Measurements from ENCODE around the gene CAPRIN2.

Gene CAPRIN2

DNA sequence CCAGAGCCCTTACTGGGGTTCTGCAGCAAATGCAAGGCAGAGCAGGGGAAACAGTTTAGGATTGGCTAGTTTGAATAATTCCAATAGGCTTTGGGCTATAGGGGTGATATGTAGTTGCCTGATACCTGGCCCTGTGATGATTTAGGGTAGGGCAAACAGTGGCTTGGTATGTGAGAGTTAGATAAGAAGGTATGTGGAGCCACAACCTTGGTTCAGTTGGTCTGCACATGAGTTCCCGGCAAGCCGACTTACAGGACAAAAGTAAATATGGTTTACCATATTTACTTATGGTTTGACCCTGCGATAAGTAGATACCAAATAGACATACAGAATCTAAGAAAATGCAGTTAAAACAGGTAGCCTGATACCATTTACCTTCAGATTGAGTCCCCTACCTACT, 8.3 kb upstream of the CAPRIN2 start:
- no peak for DNase-seq

DNA sequence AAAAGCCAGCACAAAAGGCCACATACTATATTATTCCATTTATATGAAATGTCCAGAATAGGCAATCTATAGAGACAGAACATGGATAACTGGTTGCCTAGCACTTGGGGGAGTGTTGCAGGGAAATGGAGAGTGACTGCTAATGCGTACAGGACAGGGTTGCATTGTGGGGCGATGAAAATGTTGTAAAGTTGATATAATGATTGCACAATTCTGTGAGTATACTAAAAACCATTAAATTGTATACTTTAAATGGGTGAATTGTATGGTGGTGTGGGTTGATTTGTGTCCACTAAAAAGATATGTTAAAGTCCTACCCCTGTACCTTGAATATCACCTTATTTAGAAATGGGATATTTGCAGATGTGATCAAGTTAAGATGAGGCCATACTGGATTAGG, 7.0 kb upstream of the CAPRIN2 start:
- DNase-seq, result no peak

DNA sequence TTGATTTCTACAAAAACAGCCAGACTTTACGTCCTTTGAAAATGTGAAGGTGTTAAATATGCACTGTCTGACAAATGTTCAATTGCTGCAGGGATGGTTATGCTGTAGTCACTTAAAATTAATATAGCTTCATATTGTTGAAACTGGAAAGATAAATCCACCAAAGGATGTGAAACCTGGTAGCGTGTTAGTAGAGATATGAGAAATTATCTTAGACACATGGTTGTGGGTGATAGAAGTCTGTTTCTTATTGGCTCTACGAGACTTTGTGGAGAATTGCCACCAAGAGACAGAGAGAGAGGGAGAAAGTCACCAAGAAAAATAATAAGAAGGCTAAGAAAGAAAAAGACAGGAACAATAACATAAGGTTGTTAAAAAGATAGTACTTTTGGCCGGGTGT, 2.6 kb upstream of the CAPRIN2 start:
- no peak for DNase-seq

DNA sequence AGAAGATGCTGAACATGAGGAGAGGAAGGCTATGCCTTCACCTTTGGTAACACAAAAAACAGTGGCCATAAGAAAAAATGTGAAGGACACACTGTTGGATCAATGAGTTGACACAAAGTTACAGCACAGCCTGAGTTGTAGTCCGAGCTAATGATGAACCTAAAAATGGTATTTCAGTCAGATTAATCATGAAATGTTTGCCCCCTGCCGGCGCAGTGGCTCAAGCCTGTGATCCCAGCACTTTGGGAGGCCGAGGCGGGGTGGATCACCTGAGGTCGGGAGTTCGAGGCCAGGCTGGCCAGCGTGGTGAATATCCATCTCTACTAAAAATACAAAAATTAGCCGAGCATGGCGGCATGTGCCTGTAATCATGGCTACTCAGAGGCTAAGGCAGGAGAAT, 1.3 kb upstream of the CAPRIN2 start:
- no peak for DNase-seq

DNA sequence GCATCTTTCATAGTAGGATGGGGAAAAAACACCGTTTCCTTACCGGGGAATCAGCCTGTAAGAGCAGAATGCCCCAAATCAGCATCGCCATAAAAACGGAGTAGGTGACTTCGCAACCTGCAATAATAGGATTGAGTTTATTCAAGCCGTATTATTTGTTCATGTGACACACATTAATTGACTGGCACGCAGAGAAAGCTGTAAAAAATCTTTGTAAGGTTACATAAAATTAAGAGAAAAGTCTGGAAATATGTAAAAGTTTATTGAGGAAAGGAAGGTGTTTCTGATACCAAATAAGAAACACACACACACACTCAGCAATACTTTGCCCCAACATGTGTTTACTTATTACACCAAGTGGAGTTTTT, 628 bp upstream of the CAPRIN2 start:
- DNase-seq, result no peak

DNA sequence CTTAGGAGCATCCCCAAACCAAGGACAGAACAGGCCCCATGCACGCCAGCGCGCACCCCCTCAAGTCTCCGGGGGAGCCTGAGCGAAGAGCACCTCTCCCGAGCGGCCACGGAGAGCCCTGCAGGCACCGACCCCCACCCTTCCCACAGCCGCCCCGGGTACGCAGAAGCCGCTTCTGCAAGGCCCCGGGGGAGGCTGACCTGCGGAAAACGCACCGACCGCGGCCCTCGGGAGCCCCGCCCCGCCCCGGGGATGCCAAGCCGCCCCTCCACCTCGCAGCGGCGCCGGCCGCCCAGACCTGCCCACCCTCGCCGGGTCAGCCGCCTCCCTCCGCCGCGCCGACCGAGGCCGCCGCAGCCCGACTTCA, 385 bp downstream of the CAPRIN2 start:
- no peak for DNase-seq

DNA sequence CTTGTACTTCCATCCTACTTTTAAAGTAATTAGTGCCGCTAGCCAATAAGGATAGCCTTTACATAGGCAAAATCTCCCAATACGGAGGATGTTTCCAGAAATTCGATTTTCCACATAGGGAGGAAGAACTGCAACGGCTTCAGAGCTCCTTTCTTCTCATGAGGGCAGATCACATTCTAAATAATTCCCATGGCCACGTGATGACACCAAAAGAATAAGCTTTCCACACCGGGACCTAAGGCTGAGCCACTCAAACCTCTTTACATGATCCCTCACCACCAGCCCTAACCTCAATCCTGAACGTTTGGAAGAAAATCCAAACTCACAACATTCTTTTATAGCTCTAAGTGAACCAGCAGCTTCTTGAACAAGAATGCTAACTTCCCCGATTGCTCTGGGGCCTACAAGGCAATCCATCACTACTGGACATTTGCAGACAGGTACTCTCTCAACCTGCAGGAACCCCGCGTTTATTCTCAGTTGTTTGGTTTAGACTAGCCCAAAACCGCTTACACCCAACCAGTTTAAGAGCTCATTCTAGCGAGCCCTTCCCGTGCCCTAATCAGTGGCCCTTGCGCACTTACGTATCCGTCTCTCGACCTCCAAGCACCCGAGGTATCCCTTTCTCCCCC, 884 bp downstream of the CAPRIN2 start:
- DNase-seq, result no peak

DNA sequence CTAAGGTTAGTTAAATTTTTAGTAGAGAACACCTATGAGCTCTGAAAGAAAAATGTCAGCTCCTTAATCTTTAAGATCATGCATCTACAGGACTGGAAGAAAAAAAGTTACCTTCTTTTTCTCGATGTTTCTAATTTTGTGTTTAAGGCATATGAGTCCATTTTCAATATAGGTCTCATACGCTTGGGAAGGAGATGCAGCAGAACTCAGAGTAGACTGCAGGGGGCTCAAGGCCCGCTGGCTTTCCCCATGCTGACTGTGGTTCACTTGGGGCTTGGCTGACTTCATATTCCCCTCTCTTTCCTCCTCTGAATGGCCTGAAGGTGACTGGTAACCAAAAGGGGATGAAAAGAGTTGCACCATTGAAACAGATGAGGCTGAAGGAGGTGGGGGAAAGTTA, 1.5 kb downstream of the CAPRIN2 start:
- DNase-seq, result peak; percentile 5 to 13

DNA sequence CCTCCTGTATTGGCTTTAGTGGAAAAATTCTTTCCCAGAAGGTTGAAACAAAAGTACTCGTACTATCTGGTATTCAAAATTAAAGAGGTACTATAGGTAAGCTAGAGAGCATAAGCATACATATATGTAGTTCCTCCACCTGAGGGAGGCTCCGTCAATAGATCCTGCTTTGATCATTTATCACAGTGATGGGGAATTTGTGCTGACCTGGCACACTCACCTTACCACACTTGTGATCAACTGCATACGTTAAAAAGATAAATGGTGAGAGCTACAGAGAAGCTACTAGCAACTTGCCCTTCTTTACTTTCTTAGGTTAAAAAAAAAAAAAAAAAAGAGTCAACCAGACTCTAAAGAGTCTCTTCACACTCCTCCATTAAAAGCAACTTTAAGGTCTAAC, 2.5 kb downstream of the CAPRIN2 start:
- no peak for DNase-seq

DNA sequence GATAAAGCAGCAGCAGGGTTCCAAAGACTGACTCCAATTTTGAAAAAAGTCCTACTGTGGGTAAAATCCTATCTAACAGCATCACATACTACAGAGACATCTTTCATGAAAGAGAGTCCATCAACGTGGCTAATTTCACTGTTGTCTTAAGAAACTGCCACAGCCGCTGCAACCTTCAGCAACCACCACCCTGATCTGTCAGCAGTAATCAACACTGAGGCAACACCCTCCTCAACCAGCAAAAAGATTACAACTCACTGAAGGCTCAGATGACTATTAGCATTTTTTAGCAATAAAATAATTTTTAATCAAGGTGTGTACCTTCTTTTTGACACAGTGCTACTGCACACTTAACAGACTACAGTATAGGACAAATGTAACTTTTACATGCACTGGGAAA, 6.6 kb downstream of the CAPRIN2 start:
- no peak for DNase-seq

DNA sequence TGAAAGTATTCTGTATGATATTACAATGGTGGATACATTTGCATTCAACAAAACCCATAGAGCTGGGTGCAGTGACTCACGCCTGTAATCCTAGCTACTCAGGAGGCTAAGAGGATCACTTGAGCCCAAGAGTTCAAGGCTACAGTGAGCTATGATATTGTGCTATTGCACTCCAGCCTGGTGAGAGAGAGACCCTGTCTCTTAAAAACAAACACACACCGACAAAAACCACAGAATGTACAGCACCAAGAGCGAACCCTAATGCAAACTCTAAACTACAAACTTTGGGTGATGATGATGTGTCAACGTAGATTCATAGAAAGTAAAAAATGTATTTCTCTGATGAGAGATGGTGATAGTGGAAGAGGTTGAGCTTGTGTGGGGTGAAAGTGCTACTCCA, 8.6 kb downstream of the CAPRIN2 start:
- no peak for DNase-seq

DNA sequence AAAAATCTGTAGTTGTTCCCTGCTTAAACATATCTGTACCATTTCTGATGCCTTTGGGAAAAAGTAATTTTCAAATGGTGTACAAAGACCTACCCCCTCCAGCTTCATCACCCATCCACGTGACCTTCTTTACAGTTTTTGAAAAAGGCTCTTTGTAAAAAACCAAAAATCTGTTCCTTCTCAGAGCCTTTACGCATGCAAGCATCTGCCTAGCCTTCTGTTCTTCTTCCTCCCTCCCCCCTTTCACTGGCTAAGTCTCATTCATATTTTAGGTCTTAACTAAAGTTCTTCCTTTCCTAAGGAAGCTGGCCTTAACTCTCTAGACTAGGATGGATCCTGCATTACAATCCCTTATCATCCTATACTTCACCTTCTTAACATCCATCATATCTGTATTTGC, 10.4 kb downstream of the CAPRIN2 start:
- no peak for DNase-seq

DNA sequence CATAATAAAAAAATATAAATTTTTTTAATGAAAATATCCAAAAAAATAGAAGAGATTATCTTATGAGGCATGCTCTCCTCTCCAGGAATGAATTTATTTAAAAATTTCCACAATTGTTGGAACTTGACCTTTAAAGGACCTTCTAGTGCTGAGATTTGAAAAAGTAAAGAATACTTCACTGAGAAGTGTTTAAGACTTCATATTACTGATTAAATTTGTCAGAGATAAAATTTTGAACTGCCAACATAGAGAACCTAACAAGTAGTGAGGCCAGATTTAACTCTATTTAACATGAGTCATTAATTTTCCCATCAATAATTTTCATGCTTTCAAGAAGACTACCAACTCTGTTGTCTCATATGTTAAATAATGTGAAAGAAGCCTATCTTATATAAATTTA, 14.5 kb downstream of the CAPRIN2 start:
- DNase-seq, result no peak

DNA sequence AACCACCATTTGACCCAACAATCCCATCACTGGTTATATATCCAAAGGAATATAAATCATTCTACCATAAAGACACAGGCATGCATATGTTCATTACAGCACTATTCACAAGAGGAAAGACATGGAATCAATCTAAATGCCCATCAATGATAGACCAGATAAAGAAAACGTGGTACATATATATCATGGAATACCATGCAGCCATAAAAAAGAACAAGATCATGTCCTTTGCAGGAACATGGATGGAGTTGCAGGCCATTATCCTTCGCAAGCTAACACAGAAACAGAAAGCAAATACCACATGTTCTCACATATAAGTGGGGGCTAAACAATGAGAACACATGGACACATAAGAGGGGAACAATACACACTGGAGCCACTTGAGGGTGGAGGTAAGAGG, 15.7 kb downstream of the CAPRIN2 start:
- no peak for DNase-seq

DNA sequence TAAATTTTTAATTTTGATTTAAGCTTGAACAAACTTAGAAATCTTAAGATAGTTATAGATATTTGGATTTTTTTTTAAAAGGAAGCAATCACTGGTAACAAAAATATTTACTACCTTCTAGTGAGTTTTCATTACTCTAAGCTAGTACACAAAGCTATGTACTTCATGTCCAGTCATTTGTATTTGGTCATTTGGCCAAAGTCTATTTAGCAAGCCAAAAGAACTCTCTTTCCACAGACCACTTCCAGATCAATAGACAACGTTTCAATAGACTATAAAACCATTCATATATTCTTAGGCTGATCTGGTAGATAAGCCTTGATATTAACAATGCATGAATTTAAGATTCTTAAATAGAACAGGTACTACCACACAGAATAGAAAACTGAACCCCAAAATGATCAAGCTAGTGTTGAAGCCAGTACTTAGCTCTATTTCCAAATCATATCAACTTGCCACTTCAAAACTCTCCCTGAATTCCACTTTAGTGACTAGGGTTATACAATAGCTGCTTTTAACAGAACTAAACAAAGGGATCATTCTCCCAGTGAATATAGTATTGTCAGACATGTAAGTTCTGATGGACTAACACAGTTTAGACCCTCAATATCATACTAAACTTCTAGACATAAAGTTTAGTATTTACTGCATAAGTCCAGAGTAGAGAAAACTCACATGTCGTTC, 21.7 kb downstream of the CAPRIN2 start:
- DNase-seq, result no peak

DNA sequence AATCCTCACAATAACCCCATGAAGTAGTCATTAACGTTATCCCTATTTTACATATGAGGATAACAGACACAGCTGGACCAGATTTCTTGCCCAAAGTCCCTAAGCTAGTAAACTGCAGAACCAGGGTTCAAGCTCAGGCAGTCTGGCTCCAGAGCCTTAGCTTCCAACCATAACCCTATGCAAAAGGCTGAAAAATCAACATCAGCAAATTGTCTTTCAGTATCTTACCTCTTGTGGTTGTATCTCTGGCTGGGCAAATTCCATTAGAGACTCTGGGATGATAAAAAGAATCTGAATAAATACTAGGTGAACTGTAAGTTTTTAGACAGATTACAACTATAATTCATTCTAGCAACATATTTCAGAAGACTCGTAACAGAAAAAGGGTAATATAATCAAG, 24.7 kb downstream of the CAPRIN2 start:
- DNase-seq, result no peak

DNA sequence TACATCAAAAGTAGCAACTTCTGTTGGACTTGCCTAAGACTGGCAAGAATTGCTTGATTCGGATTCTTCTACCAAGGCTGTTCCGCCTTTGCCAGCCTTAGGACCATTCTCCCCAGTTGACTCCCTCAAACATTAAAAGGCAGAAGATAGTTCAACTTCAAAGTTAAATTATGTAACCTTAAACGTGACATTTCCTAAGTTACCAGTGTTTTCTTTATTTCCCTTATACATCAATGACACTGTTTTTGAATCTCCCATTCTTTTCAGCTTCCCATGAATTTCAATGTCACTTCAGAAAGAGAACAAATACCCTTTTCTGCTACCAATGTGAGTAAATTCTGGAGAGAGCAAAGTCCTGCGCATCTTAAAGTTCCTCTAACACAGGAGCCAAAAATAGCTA, 25.2 kb downstream of the CAPRIN2 start:
- no peak for DNase-seq

DNA sequence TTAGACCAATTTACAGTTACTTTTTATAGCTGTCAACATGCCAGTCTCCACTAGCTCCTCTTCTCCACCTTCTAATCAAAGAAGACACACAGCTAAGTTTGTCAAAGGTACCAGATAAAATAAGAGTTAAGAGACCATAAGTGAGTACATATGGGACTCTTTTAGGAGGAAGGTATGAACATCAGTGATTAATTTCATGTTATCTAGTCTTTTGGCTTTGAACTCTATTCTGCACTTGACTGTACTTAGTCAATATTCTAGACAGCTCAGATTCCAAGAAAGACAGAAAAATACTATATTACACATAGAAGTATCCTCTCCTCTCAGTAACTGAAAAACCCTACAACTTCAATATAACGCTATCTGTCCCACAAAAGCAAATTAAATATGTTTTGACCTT, 28.1 kb downstream of the CAPRIN2 start:
- no peak for DNase-seq

DNA sequence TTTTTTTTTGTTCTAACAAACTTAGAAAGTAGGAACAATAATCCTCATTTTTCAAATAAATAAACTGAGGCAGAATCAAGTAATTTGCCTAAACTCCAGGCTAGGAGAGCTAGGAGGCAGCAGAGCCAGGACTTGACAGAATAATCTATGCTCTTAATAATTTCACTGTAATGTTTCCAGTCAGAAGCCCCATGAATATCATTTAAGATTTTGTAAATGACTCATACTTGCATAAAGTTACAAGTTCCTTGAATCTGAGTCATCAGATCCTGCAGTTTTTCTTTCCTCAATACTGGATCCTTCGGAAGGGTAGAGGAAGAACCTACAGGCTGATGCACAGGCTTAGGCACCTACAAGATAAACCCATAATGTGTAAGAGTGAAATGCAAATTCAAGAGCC, 29.0 kb downstream of the CAPRIN2 start:
- no peak for DNase-seq

DNA sequence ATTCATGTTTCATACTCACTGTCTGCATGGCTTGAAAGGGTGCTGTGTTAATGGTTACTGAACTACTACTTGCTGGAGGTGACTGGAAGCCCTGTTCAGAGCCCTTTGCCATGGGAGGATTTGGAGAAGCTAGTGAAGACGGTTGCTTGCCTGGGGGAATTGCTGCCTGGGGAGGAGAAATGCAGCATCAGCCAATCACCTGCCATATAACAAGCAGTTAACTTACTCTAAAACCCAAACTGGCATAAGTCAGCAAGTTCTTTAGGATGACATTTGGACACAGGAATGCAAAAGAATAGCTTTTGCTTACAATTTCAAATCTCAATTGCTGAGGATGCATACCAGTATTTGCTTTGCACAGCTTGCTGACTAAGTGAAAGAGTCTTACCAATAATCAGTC, 35.7 kb downstream of the CAPRIN2 start:
- DNase-seq, result no peak

DNA sequence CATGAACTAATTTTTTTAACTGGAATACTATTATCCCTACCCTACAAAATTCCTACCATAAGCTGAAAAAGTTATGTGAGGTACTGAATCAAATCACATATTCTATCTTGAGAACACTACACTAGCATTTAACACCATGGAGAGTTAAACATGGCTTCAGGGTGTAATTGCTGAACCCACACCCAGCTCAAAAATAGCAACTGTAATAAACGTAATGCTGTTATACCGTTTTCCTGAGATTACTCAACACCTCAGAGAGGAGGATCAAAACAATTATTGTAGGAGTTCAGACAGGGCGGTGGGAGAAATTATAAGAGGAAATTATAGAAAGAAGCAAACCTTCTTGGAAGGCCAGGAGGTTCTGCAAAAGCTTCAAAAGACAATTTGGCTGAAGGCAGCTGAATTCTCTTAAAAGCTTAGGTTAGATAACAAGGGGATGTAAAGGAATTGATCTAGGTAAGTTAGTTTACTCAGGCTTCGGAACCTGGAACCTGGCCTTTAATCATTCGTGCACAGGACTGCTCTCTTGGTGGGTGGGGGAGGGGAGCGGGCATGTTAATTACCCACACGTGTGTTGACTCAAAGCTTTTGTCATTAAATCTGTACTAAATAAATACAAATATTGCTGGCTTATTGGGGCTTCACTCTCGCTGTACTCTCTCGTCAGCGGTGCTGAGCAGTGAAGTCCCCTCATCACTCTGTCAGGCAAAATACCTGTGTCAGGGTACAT, 47.0 kb downstream of the CAPRIN2 start:
- no peak for DNase-seq

DNA sequence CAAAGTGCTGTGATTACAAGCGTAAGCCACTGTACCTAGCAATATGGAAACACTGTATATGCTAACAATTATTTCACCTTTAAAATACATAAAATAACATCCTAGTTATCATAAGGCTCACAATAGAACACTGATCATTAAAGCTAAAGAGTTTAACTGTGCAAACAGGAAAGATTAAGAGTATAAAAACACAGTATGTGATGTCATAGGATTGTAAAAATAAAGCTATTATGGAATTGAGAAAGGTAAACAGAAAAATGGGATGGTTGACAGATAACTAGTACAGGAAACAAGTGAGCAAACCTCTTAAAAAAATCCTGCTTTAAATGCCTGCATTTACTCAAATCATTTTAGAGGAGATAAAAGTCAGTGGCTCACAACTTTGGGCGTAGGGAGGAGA, 48.3 kb downstream of the CAPRIN2 start:
- no peak for DNase-seq

DNA sequence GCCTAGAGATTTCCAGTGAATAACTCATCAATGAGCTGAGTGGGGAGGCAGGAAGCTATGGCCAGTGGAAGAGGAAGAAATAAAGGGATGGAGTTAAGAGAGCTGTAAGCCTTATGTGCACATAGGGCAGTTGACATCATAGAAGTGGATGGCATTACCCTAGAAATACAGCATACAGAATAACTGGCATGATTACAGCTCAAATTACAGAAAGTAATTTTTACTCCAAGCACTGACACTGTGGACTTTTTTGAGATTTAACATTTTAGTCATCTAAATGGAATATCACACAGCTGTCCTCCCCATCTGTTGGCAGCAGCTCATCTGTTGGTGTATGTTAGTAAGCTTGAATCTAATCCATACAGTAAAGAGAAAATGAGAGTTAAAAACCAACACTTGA, 53.7 kb downstream of the CAPRIN2 start:
- no peak for DNase-seq

DNA sequence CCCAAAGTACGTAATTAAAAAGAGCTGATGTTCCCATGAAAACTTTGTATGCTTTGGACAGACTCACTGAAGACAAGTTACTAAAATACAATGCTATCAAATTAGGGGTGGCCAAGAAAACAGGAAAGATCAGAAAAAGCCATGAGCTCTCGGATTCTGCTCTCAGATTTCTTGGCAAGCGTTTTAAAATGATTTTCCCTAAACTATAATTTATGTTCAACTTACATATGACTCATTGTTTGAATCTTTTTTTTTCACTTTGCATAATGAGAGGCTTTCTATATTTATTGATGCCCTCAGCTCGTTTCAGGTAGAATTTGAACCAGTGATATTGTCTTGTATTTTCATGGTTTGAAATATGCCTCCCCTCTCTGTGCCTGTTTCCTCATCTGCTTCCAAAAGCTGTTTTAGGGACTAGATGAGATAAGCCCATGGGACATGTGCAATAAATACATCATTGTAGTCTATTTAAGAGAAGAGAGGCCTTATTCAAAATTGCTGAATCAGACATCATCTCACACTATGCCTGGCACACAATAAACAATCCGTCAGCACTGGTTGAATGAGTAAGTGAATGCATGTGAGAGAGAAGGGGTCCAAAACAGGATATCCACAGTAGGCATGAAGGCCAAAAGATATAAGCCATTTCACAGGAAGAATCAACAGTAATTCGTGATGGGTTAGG, 54.4 kb downstream of the CAPRIN2 start:
- no peak for DNase-seq
